Ishikawa (cell line): ENCODE data around the gene ST14.

Experiments used
- CEBPB ChIP-seq: IDR thresholded peaks from 2 replicates; pipeline ENCODE4 v1.6.1; 2012
- CREB1 ChIP-seq: IDR thresholded peaks from 2 replicates; pipeline ENCODE4 v1.6.1; 2012; ENCODE audit warnings: low read depth
- EGR1 ChIP-seq: IDR thresholded peaks from 2 replicates; pipeline ENCODE4 v1.6.1; 2012
- EP300 ChIP-seq: IDR thresholded peaks from 2 replicates; pipeline ENCODE4 v1.6.1; 2012; ENCODE audit warnings: borderline replicate concordance
- NFIC ChIP-seq: IDR thresholded peaks from 2 replicates; pipeline ENCODE4 v1.6.1; 2012
- RAD21 ChIP-seq: IDR thresholded peaks from 2 replicates; pipeline ENCODE4 v1.6.1; 2012; ENCODE audit warnings: low read depth
- REST ChIP-seq: IDR thresholded peaks from 2 replicates; pipeline ENCODE4 v1.6.1; 2012; ENCODE audit warnings: low read depth, mild to moderate bottlenecking
- TAF1 ChIP-seq: IDR thresholded peaks from 2 replicates; pipeline ENCODE4 v1.6.1; 2012; ENCODE audit warnings: low read depth, mild to moderate bottlenecking
- TCF12 ChIP-seq: IDR thresholded peaks from 2 replicates; pipeline ENCODE4 v1.6.1; 2012; ENCODE audit warnings: low read depth
- TEAD4 ChIP-seq: IDR thresholded peaks from 2 replicates; pipeline ENCODE4 v1.6.1; 2012
- USF1 ChIP-seq: IDR thresholded peaks from 2 replicates; pipeline ENCODE4 v1.6.1; 2012
- YY1 ChIP-seq: IDR thresholded peaks from 2 replicates; pipeline ENCODE4 v1.6.1; 2012; ENCODE audit warnings: low read depth
- ZBTB7A ChIP-seq: IDR thresholded peaks from 2 replicates; pipeline ENCODE4 v1.6.1; 2012; ENCODE audit warnings: low read depth
- TF ChIP-seq, protein P1 (sequence below): IDR thresholded peaks from 2 replicates; pipeline ENCODE4 v1.6.1; 2012

Gene ST14

GRCh38 chr11:130139401-130139800 lies 20.2 kb upstream of the ST14 start:
- no peak for TF ChIP-seq ZBTB7A
- TF ChIP-seq USF1 = no peak
- TF ChIP-seq, protein P1, sequence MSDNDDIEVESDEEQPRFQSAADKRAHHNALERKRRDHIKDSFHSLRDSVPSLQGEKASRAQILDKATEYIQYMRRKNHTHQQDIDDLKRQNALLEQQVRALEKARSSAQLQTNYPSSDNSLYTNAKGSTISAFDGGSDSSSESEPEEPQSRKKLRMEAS = no peak
- TF ChIP-seq RAD21 = no peak
- TF ChIP-seq CEBPB = no peak

GRCh38 chr11:130141561-130142341 lies 17.8 kb upstream of the ST14 start:
- TF ChIP-seq TAF1 = no peak
- no peak for TF ChIP-seq REST
- no peak for TF ChIP-seq RAD21
- TF ChIP-seq, protein P1 = no peak
- no peak for TF ChIP-seq NFIC
- no peak for TF ChIP-seq CEBPB
- no peak for TF ChIP-seq USF1
- no peak for TF ChIP-seq TEAD4
- TF ChIP-seq EGR1 = no peak
- TF ChIP-seq CREB1 = no peak
- no peak for TF ChIP-seq YY1

- TF ChIP-seq EP300 = no peak
- TF ChIP-seq NFIC = no peak
- no peak for TF ChIP-seq CEBPB
- no peak for TF ChIP-seq CREB1
- no peak for TF ChIP-seq TCF12
- TF ChIP-seq YY1 = no peak
- no peak for TF ChIP-seq REST
Measured at GRCh38 chr11:130144141-130144540, 15.4 kb upstream of the ST14 start.

- TF ChIP-seq TAF1 (no peak), ZBTB7A (no peak), TCF12 (no peak), EP300 (no peak), YY1 (no peak), TEAD4 (no peak), CEBPB (no peak), USF1 (no peak), REST (no peak), EGR1 (no peak)
- TF ChIP-seq, protein P1 = no peak
Measured at GRCh38 chr11:130144861-130145281, 14.7 kb upstream of the ST14 start.
